ENCODE data around the gene POLR2H.

The POLR2H gene

GRCh38 chr3:184361532-184361931, at the start of gene POLR2H, which contains the start of gene CLCN2:
Gene POLR2H (plus strand): TSS chr3:184361710. CDS start chr3:184363493, 1,783 bp downstream.
Gene CLCN2 (minus strand): TSS chr3:184361605. CDS start chr3:184361479, 126 bp downstream.
- no peak for FAIRE-seq

GRCh38 chr3:184314363-184314699, 47.2 kb upstream of the POLR2H start, which contains the start of gene EIF4G1:
Gene EIF4G1 (plus strand): TSS chr3:184314606. CDS start chr3:184315797, 1,191 bp downstream.
- no peak for FAIRE-seq

- FAIRE-seq: no peak
These were observed 46.6 kb upstream of the POLR2H start for GRCh38 chr3:184314700-184315542.

- FAIRE-seq: no peak
These were observed 46.0 kb upstream of the POLR2H start for GRCh38 chr3:184315543-184315867.

- FAIRE-seq: no peak
These were observed 45.4 kb upstream of the POLR2H start for GRCh38 chr3:184315871-184316661.

DNA sequence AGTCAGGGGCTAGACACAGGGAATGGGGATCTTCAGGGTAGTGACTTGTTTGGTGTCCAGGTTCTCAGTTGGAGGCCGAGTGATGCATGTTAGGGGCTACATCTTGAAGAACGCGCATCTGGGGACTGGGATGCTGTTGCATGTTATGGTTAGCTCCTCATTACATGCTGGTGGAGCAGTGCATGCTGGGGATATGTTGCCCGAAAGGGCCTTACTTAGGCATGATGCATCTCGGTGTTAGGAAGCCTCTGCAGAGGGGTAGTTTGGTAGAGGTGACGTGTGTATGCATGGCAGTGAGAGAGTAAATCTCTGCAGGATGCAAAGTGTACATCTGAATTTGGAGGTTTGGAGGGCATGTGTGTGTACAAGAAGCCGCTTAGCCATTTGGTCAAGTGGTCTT, 44.7 kb upstream of the POLR2H start:
- no peak for FAIRE-seq

GRCh38 chr3:184317201-184317600, 44.3 kb upstream of the POLR2H start:
- no peak for FAIRE-seq

- no peak for FAIRE-seq
These were observed 41.4 kb upstream of the POLR2H start for GRCh38 chr3:184320104-184320445.

GRCh38 chr3:184321666-184322065, 39.8 kb upstream of the POLR2H start:
- no peak for FAIRE-seq

DNA sequence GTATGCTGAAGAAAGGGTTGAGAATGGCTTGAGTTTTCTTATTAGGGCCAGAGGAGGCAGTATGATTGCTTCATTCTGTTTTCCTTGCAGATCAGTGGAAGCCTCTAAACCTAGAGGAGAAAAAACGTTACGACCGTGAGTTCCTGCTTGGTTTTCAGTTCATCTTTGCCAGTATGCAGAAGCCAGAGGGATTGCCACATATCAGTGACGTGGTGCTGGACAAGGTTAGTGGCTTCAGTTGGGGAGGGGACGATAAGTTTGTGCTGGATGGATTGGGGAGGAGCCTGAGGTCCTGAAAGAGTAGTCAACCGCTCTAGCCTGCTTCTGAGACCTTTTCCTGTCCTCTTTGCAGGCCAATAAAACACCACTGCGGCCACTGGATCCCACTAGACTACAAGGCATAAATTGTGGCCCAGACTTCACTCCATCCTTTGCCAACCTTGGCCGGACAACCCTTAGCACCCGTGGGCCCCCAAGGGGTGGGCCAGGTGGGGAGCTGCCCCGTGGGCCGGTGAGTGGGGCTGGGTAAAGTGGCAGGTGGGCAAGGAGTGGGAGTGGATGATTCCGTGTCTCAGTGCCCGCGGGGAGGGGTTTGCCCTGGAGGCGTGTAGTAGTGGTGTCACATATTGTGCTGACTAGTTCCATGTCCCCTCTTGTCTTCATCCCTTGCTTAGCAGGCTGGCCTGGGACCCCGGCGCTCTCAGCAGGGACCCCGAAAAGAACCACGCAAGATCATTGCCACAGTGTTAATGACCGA, 38.6 kb upstream of the POLR2H start:
- FAIRE-seq: no peak

- no peak for FAIRE-seq
These were observed 37.8 kb upstream of the POLR2H start for GRCh38 chr3:184323696-184324095.

GRCh38 chr3:184325269-184325668, 36.2 kb upstream of the POLR2H start:
- FAIRE-seq: no peak

- FAIRE-seq: no peak
These were observed 35.7 kb upstream of the POLR2H start for GRCh38 chr3:184325715-184326369.

DNA sequence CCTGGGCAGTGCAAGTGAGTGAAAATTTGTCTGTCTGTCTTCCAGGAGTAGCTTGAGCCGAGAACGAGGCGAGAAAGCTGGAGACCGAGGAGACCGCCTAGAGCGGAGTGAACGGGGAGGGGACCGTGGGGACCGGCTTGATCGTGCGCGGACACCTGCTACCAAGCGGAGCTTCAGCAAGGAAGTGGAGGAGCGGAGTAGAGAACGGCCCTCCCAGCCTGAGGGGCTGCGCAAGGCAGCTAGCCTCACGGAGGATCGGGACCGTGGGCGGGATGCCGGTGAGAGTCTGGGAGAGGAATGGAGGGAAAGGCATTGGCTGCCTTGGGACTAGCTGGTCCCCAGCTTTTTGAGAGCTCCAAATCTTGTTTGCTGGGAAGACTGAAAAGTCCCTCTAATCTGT, 34.3 kb upstream of the POLR2H start:
- no peak for FAIRE-seq

- FAIRE-seq: no peak
These were observed 33.0 kb upstream of the POLR2H start for GRCh38 chr3:184328516-184328915.

GRCh38 chr3:184332370-184333090, 29.0 kb upstream of the POLR2H start:
- no peak for FAIRE-seq

- FAIRE-seq: no peak
These were observed 28.3 kb upstream of the POLR2H start for GRCh38 chr3:184333190-184333589.

DNA sequence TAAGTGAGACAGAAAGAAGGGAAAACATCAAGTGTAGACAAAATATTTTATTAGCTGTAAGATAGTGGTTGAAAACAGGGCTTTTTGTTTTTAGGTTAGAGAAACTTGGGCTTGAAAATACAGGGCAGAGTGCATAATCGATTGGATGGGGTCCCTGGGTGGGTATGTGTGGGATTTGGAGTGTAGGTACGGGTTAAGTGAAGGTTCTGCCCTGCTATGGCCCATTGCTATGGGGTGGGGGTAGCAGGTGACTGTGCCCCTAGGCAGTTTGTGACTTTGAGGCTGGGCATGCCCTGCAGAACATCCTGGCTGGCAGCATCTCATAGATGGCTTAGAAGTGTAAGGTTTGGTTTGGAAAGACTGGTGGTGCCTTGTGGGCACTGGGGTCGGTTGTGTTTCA, 27.8 kb upstream of the POLR2H start:
- no peak for FAIRE-seq

DNA sequence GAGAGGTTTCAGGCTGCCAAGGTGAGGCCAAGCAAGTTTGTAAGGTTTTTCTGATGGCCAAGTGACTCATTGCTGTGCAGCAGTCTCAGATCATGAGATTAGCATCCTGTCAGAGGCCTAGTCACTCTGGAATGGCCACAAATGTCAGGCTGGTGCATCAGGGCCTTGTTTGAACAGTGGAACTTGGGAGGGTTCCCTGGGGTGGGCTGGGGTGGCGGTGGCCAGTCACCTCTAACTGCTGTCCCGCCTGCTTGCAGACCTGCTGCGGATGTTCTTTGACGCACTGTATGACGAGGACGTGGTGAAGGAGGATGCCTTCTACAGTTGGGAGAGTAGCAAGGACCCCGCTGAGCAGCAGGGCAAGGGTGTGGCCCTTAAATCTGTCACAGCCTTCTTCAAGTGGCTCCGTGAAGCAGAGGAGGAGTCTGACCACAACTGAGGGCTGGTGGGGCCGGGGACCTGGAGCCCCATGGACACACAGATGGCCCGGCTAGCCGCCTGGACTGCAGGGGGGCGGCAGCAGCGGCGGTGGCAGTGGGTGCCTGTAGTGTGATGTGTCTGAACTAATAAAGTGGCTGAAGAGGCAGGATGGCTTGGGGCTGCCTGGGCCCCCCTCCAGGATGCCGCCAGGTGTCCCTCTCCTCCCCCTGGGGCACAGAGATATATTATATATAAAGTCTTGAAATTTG, 26.9 kb upstream of the POLR2H start:
- FAIRE-seq: no peak

DNA sequence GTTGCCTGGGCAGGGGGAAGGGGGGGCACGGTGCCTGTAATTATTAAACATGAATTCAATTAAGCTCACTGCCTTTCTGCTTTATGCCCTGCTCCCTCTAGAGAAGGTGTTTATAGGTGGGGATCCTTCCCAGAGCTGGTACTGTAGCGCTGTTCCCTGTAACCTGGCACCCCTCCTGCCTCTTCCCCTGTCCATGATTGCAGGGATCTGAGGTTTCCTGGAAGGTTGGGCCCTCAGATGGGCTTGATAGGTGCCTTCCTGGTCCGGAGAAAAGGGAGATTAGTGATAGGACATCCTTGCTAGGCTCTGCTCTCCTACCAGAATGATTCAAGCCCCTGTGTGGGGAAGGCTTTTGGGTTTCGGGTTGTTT, 26.2 kb upstream of the POLR2H start:
- FAIRE-seq: no peak

DNA sequence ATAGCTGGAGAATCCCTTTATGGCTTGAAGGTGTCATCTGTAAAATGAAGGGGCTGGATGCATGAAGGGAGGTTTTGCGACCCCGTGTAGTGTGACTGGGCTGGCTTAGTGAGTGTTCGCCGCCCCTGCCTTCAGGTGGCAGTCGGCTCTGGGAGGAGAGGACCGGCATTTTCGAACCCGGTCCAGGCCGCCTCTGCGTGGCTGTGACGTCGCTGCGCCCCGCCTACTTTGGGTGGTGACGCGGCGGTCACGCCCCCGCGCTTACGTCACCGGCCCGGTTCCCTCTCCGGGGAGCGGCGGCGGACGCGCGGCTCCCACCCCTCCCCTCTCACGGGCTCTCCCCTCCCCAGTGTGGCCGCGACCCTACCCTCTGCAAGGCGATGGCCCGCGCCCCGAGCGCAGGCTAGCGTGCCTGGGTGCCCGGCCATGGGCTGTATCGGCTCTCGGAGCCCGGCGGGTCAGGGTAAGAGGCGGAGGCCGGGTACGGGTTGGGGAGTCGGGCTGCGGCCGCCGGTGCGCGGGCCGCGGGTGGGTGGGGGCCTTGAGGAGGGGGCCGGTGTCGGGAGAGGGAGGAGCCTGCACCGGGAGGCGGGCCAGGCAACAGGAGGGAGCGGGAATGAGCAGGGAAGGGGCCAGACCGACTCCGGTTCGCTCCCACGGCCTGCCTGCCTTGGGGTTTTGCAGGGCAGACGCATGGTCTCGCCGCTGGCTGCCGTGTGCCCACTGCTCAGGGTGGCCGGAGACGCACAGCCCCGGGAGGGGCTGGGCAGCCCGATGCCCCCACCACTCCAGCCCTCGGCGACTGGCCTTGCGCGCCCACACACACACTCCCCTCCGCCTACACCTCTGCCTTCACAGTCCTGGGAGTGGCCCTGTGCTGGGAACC, 25.6 kb upstream of the POLR2H start:
- no peak for FAIRE-seq

Measured in TTC549 (cell line).